ENCODE measurements around the gene STC2. TPM values are rescaled to one million over a fixed set of nuclear protein-coding genes. Genes with fewer than 3 reads are reported as not detected.

The STC2 gene
- total and polyA plus RNA-seq, 2 experiments from 2014 or later = 27.3 to 132 TPM

- TF ChIP-seq ZNF462 (CRISPR knock-in tag; IDR thresholded peaks at IDR 0.05) (no peak), POLR2AphosphoS5 (IDR thresholded peaks at IDR 0.05; ENCODE audit: low read depth) (no peak), ETS1 (IDR thresholded peaks at IDR 0.05) (no peak), ZNF114 (CRISPR knock-in tag; IDR thresholded peaks at IDR 0.05) (no peak), EZH2 (IDR thresholded peaks at IDR 0.05; ENCODE audit: low read depth, unreplicated experiment) (no peak), JUNB (IDR thresholded peaks at IDR 0.05; ENCODE audit: unreplicated experiment) (no peak), STAT1 (IDR thresholded peaks at IDR 0.05; ENCODE audit: unreplicated experiment) (no peak)
Measured at GRCh38 chr5:173298213-173298926, 29.8 kb downstream of the STC2 start (continued).

- peaks cover 50% of the 10 kb centered on the region for H3K4me1 Mint-ChIP-seq
- no peaks in the 10 kb centered on the region for H3K9me3 Mint-ChIP-seq
- Histone ChIP-seq H3F3A (replicated peaks; ENCODE audit: low read depth) (0 out of 2 replicates have a peak, but pooled peaks cover 6% of the 10 kb centered on the region), H3K4me2 (no peak overlapping the region), H3K4me1 (ENCODE audit: insufficient read depth) (peaks cover 29% of the 10 kb centered on the region), H3K4me3 (no peak overlapping the region), H2AFZ (peak overlapping the region; percentile 52), H4K20me1 (replicated peaks; ENCODE audit: insufficient read depth) (no peaks in the 10 kb centered on the region), H3K27me3 (ENCODE audit: insufficient read depth) (peaks cover 12% of the 10 kb centered on the region), H3K27ac (ENCODE audit: low read depth) (no peak overlapping the region), H3K36me3 (ENCODE audit: insufficient read depth) (no peaks in the 10 kb centered on the region), H3K9me2 (ENCODE audit: insufficient read depth) (no peaks in the 10 kb centered on the region), H3K79me2 (replicated peaks; ENCODE audit: insufficient read depth) (no peaks in the 10 kb centered on the region)
- no peak for DNase-seq (ENCODE audit: low spot score)
- no peak for ATAC-seq
- no peak overlapping the region for H3K4me3 Mint-ChIP-seq
- H3K27ac Mint-ChIP-seq = no peak overlapping the region
- peaks cover 24% of the 10 kb centered on the region for H3K27me3 Mint-ChIP-seq (ENCODE audit: insufficient read depth, low read depth, poor library complexity)
- H3K36me3 Mint-ChIP-seq (ENCODE audit: low read depth) = no peaks in the 10 kb centered on the region
- TF ChIP-seq STAT1 (IDR thresholded peaks at IDR 0.05; ENCODE audit: unreplicated experiment) (no peak), EZH2phosphoT487 (IDR thresholded peaks at IDR 0.05; ENCODE audit: unreplicated experiment) (no peak), ZNF331 (CRISPR knock-in tag; IDR thresholded peaks at IDR 0.05; ENCODE audit: low read depth) (no peak), JUNB (IDR thresholded peaks at IDR 0.05; ENCODE audit: unreplicated experiment) (no peak), EZH2 (IDR thresholded peaks at IDR 0.05; ENCODE audit: low read depth, unreplicated experiment) (no peak)
Measured at GRCh38 chr5:173297813-173298212, 30.4 kb downstream of the STC2 start.

Measured in GM23338 (cell line).